WTC11 (cell line): ENCODE measurements around the gene OR8B4. TPM values are rescaled to one million over a fixed set of nuclear protein-coding genes. Genes with fewer than 3 reads are reported as not detected.

Source experiments
- ATAC-seq: fragments of 200-7000 bp; cut with Tn5 transposase; 2 replicates; pipeline ENCODE4 v1.10.0; 2021; ENCODE audit warnings: mild to moderate bottlenecking, moderate library complexity
- CTCF ChIA-PET: fragments of 300-600 bp; sonication (Branson Sonifier 250); formaldehyde crosslinking; loops from one replicate; lab custom pipeline; 2021; ENCODE audit warnings: antibody characterized with exemption; lab: Charles Lee
- POLR2A ChIA-PET: fragments of 350-600 bp; sonication (Branson Sonifier 250); formaldehyde crosslinking; loops from one replicate; lab custom pipeline; 2021; ENCODE audit warnings: antibody characterized with exemption; lab: Charles Lee
- DNase-seq: peaks from one replicate; pipeline ENCODE4 v3.0.0; 2021; ENCODE audit warnings: low spot score
- H3K27ac Mint-ChIP-seq: 2 replicates; pipeline ENCODE4 v1.8.0; 2021; ENCODE audit warnings: mixed read lengths
- H3K27me3 Mint-ChIP-seq: 2 replicates; pipeline ENCODE4 v1.8.0; 2021; ENCODE audit warnings: low read depth, mild to moderate bottlenecking, moderate library complexity, mixed read lengths
- H3K36me3 Mint-ChIP-seq: 2 replicates; pipeline ENCODE4 v1.8.0; 2021; ENCODE audit warnings: mixed read lengths
- H3K4me1 Mint-ChIP-seq: 2 replicates; pipeline ENCODE4 v1.8.0; 2022; ENCODE audit warnings: mixed read lengths
- H3K4me3 Mint-ChIP-seq: 2 replicates; pipeline ENCODE4 v1.8.0; 2021; ENCODE audit warnings: mild to moderate bottlenecking, moderate library complexity, mixed read lengths
- H3K9me3 Mint-ChIP-seq: 2 replicates; pipeline ENCODE4 v1.8.0; 2021; ENCODE audit warnings: mixed read lengths
- AFF4 ChIP-seq: sonication (generic); formaldehyde crosslinking; IDR thresholded peaks from 2 replicates; pipeline ENCODE4 v1.8.1; 2023; ENCODE audit warnings: mild to moderate bottlenecking, missing genetic modification reagents, borderline replicate concordance
- ATF6 ChIP-seq: sonication (generic); formaldehyde crosslinking; IDR thresholded peaks from 2 replicates; pipeline ENCODE4 v1.8.1; 2023; ENCODE audit warnings: mild to moderate bottlenecking, missing genetic modification reagents
- ESRRA ChIP-seq: sonication (generic); formaldehyde crosslinking; IDR thresholded peaks from 2 replicates; pipeline ENCODE4 v1.8.1; 2022; ENCODE audit warnings: mild to moderate bottlenecking, missing genetic modification reagents, borderline replicate concordance
- ETV6 ChIP-seq: sonication (generic); formaldehyde crosslinking; IDR thresholded peaks from 2 replicates; pipeline ENCODE4 v1.8.1; 2022; ENCODE audit warnings: mild to moderate bottlenecking, missing genetic modification reagents
- FOXJ3 ChIP-seq: sonication (generic); formaldehyde crosslinking; IDR thresholded peaks from 2 replicates; pipeline ENCODE4 v1.9.0; 2021; ENCODE audit warnings: missing genetic modification reagents, mild to moderate bottlenecking, borderline replicate concordance
- FOXP1 ChIP-seq: sonication (generic); formaldehyde crosslinking; IDR thresholded peaks from 2 replicates; pipeline ENCODE4 v1.8.0; 2022; ENCODE audit warnings: missing genetic modification reagents, mild to moderate bottlenecking, moderate library complexity, borderline replicate concordance
- JUN ChIP-seq: sonication (generic); formaldehyde crosslinking; IDR thresholded peaks from 2 replicates; pipeline ENCODE4 v1.8.0; 2023; ENCODE audit warnings: mild to moderate bottlenecking, missing genetic modification reagents
- MAX ChIP-seq: sonication (generic); formaldehyde crosslinking; IDR thresholded peaks from 2 replicates; pipeline ENCODE4 v1.8.0; 2022; ENCODE audit warnings: mild to moderate bottlenecking, missing genetic modification reagents
- MYBL2 ChIP-seq: sonication (generic); formaldehyde crosslinking; IDR thresholded peaks from 2 replicates; pipeline ENCODE4 v1.8.1; 2023; ENCODE audit warnings: mild to moderate bottlenecking, moderate library complexity, missing genetic modification reagents
- NR1H2 ChIP-seq: sonication (generic); formaldehyde crosslinking; IDR thresholded peaks from 2 replicates; pipeline ENCODE4 v1.9.0; 2021; ENCODE audit warnings: mild to moderate bottlenecking, moderate library complexity, missing genetic modification reagents
- PRDM15 ChIP-seq: sonication (generic); formaldehyde crosslinking; IDR thresholded peaks from 2 replicates; pipeline ENCODE4 v1.8.0; 2022; ENCODE audit warnings: missing genetic modification reagents
- SMAD3 ChIP-seq: sonication (generic); formaldehyde crosslinking; IDR thresholded peaks from 2 replicates; pipeline ENCODE4 v1.8.0; 2022; ENCODE audit warnings: missing genetic modification reagents, mild to moderate bottlenecking, borderline replicate concordance
- TEAD4 ChIP-seq: sonication (generic); formaldehyde crosslinking; IDR thresholded peaks from 2 replicates; pipeline ENCODE4 v1.8.0; 2022; ENCODE audit warnings: mild to moderate bottlenecking, missing genetic modification reagents
- ZNF232 ChIP-seq: sonication (generic); formaldehyde crosslinking; IDR thresholded peaks from 2 replicates; pipeline ENCODE4 v1.8.0; 2022; ENCODE audit warnings: mild to moderate bottlenecking, missing genetic modification reagents
- ZNF263 ChIP-seq: sonication (generic); formaldehyde crosslinking; IDR thresholded peaks from 2 replicates; pipeline ENCODE4 v1.8.1; 2022; ENCODE audit warnings: low read depth, mild to moderate bottlenecking, moderate library complexity, missing genetic modification reagents
- ZNF281 ChIP-seq: sonication (generic); formaldehyde crosslinking; IDR thresholded peaks from 2 replicates; pipeline ENCODE4 v1.8.0; 2023; ENCODE audit warnings: mild to moderate bottlenecking, missing genetic modification reagents
- ZNF416 ChIP-seq: fragments of 250-450 bp; sonication (Bioruptor Pico); IDR thresholded peaks from 2 replicates; pipeline ENCODE4 v1.9.0; 2021; ENCODE audit warnings: mild to moderate bottlenecking, inconsistent platforms
- ZNF425 ChIP-seq: fragments of 250-450 bp; sonication (Bioruptor Pico); conservative IDR thresholded peaks from 2 replicates; pipeline ENCODE4 v1.9.0; 2021; ENCODE audit warnings: mild to moderate bottlenecking
- total RNA-seq: library from RNA; stranded (reverse); gene quantifications from 3 replicates; pipeline ENCODE4 v1.2.3, GENCODE V29; 2021

OR8B4 gene
- total RNA-seq, 1 experiment from 2014 or later: not detected

GRCh38 chr11:124421043-124421442 is 3.6 kb downstream of the OR8B4 start:
- Mint-ChIP-seq H3K27ac (no peak overlapping the region), H3K4me1 (no peaks in the 10 kb centered on the region), H3K27me3 (no peaks in the 10 kb centered on the region), H3K9me3 (no peaks in the 10 kb centered on the region), H3K4me3 (no peak overlapping the region), H3K36me3 (no peaks in the 10 kb centered on the region)
- ChIA-PET POLR2A (interaction anchor here (0.6 kb wide), 1 partner anchor 972 kb away, joined by 3 read pairs; no protein-coding TSS in a partner anchor), CTCF (interaction anchor here (1.1 kb wide), 1 partner anchor 116 kb away, joined by 3 read pairs; no protein-coding TSS in a partner anchor)
- TF ChIP-seq ATF6 (CRISPR knock-in tag) (no peak), ZNF425 (CRISPR knock-in tag) (no peak), NR1H2 (CRISPR knock-in tag) (no peak), TEAD4 (CRISPR knock-in tag) (no peak), ESRRA (no peak), ZNF263 (CRISPR knock-in tag) (no peak), FOXP1 (CRISPR knock-in tag) (no peak), ETV6 (CRISPR knock-in tag) (no peak), MYBL2 (CRISPR knock-in tag) (no peak), ZNF416 (CRISPR knock-in tag) (no peak), SMAD3 (CRISPR knock-in tag) (no peak), ZNF281 (CRISPR knock-in tag) (no peak), JUN (CRISPR knock-in tag) (no peak), MAX (no peak), ZNF232 (CRISPR knock-in tag) (no peak), AFF4 (CRISPR knock-in tag) (no peak), PRDM15 (CRISPR knock-in tag) (no peak), FOXJ3 (CRISPR knock-in tag) (no peak)
- ATAC-seq (no peak), DNase-seq (no peak)
